GM19099 (cell line): ENCODE results near the gene ANKRD9.

Experiments
- POLR2A ChIP-seq: IDR thresholded peaks from 3 replicates; pipeline ENCODE4 v1.6.1; 2011; ENCODE audit warnings: low read depth; ENCODE audit not compliant: insufficient read length; ENCODE audit errors: extremely low read depth

Gene ANKRD9

DNA sequence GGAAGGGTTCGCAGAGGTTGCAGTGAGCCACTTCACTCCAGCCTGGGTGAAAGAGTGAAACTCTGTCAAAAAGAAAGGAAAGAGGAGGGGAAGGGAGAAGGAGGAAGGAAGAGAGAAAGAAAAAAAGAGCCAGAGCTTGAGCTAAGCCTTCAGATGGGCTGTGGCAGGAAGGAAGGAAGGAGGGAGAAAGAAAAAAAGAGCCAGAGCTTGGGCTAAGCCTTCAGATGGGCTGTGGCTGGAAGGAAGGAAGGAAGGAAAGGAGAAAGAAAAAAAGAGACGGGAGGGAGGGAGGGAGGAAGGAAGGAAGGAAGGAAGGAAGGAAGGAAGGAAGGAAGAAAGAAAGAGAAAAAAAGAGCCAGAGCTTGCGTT is 13.6 kb upstream of the ANKRD9 start:
- TF ChIP-seq POLR2A: no peak

DNA sequence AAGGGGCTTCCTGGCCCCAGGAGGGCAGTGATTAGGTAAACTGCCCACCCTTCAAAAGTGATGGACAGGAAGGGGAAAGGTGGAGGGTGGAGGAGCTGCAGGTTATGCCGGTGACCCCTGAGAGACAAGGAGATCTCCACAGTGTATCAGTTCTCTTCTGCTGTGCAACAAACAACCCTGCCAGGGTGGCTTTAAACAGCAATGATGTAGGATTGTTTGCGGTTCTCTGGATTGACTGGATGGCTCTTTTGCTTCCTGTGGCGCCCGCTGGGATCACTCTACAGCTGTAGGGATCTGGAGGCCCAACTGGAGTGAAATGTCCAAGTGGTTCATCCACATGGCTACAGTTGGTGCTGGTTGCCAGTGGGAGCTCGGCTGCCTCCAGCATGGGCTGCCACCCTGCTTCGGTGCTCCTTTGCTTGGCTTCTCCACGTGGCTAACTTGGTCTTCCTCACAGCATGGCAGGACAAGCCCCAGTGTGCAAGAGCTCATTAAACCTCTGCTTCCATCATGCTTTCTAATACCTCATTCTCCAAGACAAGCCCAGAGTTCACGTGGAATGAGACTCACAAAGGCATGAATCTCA is 8.6 kb upstream of the ANKRD9 start:
- no peak for TF ChIP-seq POLR2A

- no peak for TF ChIP-seq POLR2A
Measured at GRCh38 chr14:102517392-102518062, 8.0 kb upstream of the ANKRD9 start.

- TF ChIP-seq POLR2A: no peak
Measured at GRCh38 chr14:102516531-102517391, 7.2 kb upstream of the ANKRD9 start.

- TF ChIP-seq POLR2A: no peak
Measured at GRCh38 chr14:102514987-102515733, 5.6 kb upstream of the ANKRD9 start.

DNA sequence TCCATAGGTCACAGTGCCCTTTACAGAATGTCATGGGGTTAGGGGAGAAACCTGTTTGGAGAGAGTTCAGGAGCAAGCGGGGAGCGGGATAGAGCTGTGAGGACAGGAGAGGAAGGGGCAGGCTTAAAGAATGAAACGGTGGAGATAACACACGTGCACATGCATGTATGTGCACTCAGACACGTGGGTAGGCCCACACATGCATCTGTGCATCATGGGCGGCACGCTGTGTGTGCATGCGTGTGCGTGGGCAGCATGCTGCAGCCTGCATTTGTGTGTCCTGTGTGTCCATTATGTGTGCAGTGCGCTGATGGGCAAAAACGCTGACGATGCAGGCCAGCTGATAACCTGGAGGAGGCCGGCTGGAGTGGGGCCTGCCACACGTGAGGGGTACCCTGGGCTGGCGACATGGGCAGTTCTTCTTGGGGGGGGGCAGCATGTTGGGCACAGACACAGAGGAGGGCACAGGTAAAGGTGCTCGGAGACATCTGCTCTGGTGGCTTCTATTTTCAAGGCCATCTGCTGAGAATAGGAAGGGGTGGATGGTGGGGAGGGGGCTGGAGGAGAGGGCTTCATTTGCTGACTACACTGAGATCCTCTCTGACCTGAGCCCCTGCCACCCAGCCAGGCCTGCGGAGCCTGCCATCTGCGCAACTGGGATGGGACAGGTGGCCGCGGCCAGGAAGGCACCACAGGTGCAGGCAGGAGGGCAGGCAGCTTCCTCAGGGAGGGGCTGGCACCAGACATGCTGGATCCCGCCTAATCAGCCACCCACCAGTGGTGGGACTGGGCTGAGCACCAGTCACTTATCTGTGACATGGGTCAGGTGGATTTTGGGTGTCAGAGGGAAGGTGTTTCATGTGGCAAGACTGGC is 4.6 kb upstream of the ANKRD9 start:
- no peak for TF ChIP-seq POLR2A

- no peak for TF ChIP-seq POLR2A
Measured at GRCh38 chr14:102512793-102513300, 3.3 kb upstream of the ANKRD9 start.

- no peak for TF ChIP-seq POLR2A
Measured at GRCh38 chr14:102511538-102511937, 2.0 kb upstream of the ANKRD9 start.

DNA sequence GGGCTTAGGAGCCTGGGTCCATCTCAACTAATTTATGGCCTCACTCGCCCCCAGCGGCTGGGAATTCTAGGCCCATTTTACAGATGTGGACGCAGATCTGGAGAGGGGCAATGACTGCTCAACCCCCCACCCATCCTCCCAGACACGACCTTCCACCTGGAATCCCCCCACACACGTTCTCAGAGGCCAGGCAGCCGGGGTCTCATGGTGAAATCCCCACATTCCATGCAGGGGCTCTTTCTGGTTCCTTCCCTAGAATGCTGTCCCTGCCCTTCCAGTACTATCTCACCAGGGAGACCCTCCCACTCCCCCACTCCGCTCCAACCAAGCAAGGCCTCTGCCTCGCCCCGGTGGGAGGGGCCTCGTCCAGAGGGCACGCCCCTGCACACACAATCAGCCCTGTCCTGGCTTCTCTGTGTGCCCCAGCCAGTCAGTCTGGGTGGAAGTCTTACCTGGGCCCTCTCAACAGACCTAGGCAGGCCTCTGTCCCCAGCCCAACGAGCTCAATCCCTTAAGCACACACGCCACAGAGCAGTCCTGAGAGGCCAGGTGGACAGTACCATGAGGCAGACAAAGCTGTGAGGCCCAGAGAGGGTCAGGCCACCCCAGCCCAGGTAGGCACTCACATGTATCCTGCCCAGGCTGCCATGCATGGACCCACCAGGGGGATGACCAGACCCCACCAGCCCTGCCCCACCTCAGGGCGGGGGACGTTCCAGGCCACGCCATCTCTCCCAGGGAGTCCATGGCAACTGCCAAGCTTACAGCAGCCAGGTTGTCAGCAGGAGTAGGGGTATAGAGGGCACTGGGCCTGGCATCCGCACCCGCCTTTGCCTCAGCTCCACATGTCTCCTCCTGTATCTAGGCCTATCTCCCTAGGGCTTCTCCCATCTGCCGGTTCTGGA is 1.3 kb upstream of the ANKRD9 start:
- no peak for TF ChIP-seq POLR2A

- TF ChIP-seq POLR2A: no peak
Measured at GRCh38 chr14:102508774-102509745, 516 bp downstream of the ANKRD9 start.

DNA sequence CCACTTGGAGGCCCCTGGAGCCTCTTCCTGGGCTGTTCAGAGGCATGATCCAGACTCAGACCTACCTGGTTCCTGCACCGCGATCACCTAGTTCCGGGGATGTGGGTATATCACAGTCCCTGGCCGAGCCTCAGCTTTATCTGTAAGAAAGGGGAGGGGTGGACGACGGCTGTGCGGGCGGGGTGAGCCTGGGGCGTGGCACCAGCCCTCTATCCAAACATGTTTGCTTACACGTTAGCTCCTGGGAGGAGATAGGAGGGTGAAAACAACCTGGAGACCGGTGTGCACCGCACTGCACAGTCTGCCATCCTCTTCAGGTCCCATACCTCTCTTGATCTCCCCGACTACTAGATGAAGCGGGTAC is 1.2 kb downstream of the ANKRD9 start:
- no peak for TF ChIP-seq POLR2A

DNA sequence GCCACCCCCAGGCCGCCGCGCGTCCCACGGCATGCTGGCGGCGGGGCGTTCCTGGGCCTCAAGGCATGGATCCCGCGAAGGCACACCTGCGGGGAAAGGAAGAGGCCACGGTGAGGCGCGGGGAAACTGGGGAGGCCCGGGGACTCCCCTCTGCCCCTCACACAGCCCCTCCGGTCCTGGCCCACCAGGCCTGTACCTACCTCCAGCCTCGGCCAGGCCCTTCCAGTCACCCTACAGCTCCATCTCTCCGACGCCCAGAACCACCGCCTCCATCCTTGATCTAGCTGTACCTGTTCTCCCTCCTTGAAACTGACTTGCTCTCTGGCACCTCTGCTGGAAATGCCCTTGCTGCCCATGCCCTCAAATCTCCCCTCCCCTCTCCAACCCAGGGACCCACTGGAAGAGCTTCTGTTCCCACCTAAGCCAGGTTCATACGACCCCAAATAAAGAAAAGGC is 1.7 kb downstream of the ANKRD9 start:
- TF ChIP-seq POLR2A: no peak
